Panc1 (cell line): Measurements from ENCODE around the gene CDK5R1. TPM values are rescaled to one million over a fixed set of nuclear protein-coding genes. Genes with fewer than 3 reads are reported as not detected.

ENCODE experiments used
- ATAC-seq: fragments of 200-7000 bp; cut with Tn5 transposase; 2 replicates; pipeline ENCODE4 v1.9.1; 2020; ENCODE audit warnings: mild to moderate bottlenecking, moderate library complexity
- BruUV-seq: library from RNA; stranded (reverse); fragments of 400-500 nt; replicated peaks from 2 replicates; lab custom pipeline; 2021; lab: Mats Ljungman, UMichigan
- CTCF ChIA-PET: fragments of 300-600 bp; sonication (Branson Sonifier 250); formaldehyde crosslinking; loops from one replicate; lab custom pipeline; 2022; ENCODE audit warnings: antibody characterized with exemption; lab: Charles Lee
- POLR2A ChIA-PET: fragments of 300-600 bp; sonication (Branson Sonifier 250); formaldehyde crosslinking; loops from one replicate; lab custom pipeline; 2022; ENCODE audit warnings: antibody characterized with exemption; lab: Charles Lee
- DNase-seq: peaks from one replicate; pipeline ENCODE4 v3.0.0-alpha.2; 2010; ENCODE audit warnings: low read depth, low spot score
- H3K27ac ChIP-seq: 2 replicates; pipeline ENCODE4 v1.5.1; 2011; ENCODE audit warnings: mild to moderate bottlenecking, low read length, inconsistent platforms
- H3K27me3 ChIP-seq: fragments of 200-500 bp; sonication (Bioruptor generic); 2 replicates; pipeline ENCODE4 v1.6.0; 2014; ENCODE audit warnings: low read length, inconsistent platforms; ENCODE audit not compliant: control insufficient read depth, insufficient read depth
- H3K36me3 ChIP-seq: fragments of 200-500 bp; sonication (Bioruptor generic); 2 replicates; pipeline ENCODE4 v1.5.1; 2014; ENCODE audit warnings: inconsistent platforms, mild to moderate bottlenecking, low read length, moderate library complexity; ENCODE audit not compliant: control insufficient read depth, insufficient read depth
- H3K4me1 ChIP-seq: 2 replicates; pipeline ENCODE4 v1.5.1; 2011; ENCODE audit warnings: inconsistent platforms, mild to moderate bottlenecking, low read length, moderate library complexity; ENCODE audit not compliant: control insufficient read depth, insufficient read depth
- H3K4me3 ChIP-seq, 2 experiments: 2 replicates each; pipeline ENCODE4 v1.5.1; 2011 to 2012; ENCODE audit warnings: low read depth in 2 of 2, low read length in 2 of 2, mild to moderate bottlenecking in 2 of 2, inconsistent platforms in 1 of 2, moderate library complexity in 1 of 2
- H3K9me3 ChIP-seq: fragments of 200-500 bp; sonication (Bioruptor generic); 2 replicates; pipeline ENCODE4 v1.5.1; 2014; ENCODE audit warnings: low read depth, mild to moderate bottlenecking, inconsistent platforms, low read length, moderate library complexity; ENCODE audit not compliant: control insufficient read depth, insufficient read depth
- CTCF ChIP-seq: fragments of 450-650 bp; IDR thresholded peaks from 2 replicates; pipeline ENCODE4 v1.5.1; 2017; ENCODE audit warnings: mild to moderate bottlenecking
- POLR2AphosphoS5 ChIP-seq: IDR thresholded peaks from 2 replicates; pipeline ENCODE4 v1.6.1; 2012; ENCODE audit warnings: mild to moderate bottlenecking, low read depth, low read length, moderate library complexity
- SIN3A ChIP-seq: IDR thresholded peaks from 2 replicates; pipeline ENCODE4 v1.6.1; 2012; ENCODE audit warnings: low read depth, mild to moderate bottlenecking, low read length, moderate library complexity, borderline replicate concordance; ENCODE audit not compliant: insufficient read depth
- TCF7L2 ChIP-seq: IDR thresholded peaks from 2 replicates; pipeline ENCODE4 v1.6.1; 2011; ENCODE audit warnings: mild to moderate bottlenecking, low read depth, low read length, inconsistent platforms
- in situ Hi-C: cut with HindIII; loops from 2 replicates; pipeline ENCODE4 v1.10.0; 2016; ENCODE audit warnings: low sequenced_read_pairs, low pct_unique_long_range_greater_than_20kb
- intact Hi-C: fragments of 100-400 bp; cut with micrococcal nuclease; formaldehyde crosslinking; loops from one replicate; pipeline ENCODE4 v1.10.0; 2022; ENCODE audit not compliant: unreplicated experiment
- total RNA-seq: library from RNA; stranded (reverse); gene quantifications from one replicate; pipeline ENCODE4 v1.2.1, GENCODE V29; 2021; ENCODE audit not compliant: unreplicated experiment
- TF ChIP-seq, protein P1 (sequence below), 2 experiments: IDR thresholded peaks; 2 replicates each; pipeline ENCODE4 v1.6.1; 2011 to 2012; ENCODE audit warnings: low read depth in 2 of 2, control low read depth in 1 of 2, low read length in 1 of 2, mild to moderate bottlenecking in 1 of 2, moderate library complexity in 1 of 2; ENCODE audit not compliant: insufficient read depth in 1 of 2

The CDK5R1 gene
- total RNA-seq, 1 experiment from 2014 or later = 7.9 TPM

DNA sequence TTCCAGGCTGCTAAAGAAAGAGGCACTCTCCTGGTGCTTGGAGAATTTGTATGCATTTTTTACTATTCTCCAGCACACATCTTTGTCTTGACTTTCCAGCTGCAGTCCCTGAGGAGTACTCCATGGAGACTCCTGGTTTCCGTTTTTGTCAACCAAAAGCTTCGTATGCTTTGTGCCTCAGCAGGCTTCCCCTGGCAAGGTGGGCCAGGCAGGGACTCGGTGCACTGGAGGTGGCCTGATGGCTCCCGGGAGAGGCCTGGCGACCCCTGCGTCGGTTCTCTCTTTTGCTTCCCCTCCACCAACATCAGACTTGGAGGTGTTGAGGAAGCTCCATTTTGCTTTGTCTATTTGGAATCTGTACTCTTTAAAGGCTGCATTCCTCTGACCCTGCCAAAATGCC, 23.7 kb downstream of the CDK5R1 start:
- no peaks in the 10 kb centered on the region for H3K36me3 ChIP-seq
- intact Hi-C loops (no loop called here), in situ Hi-C loops (no loop called here)
- no peak overlapping the region for H3K27ac ChIP-seq
- peaks cover 2% of the 10 kb centered on the region; the same call in 1 of the 2 replicates for H3K27me3 ChIP-seq
- TF ChIP-seq POLR2AphosphoS5 (no peak), CTCF (no peak), SIN3A (no peak), TCF7L2 (no peak)
- BruUV-seq = no TSS peak
- no peak overlapping the region for H3K4me3 ChIP-seq
- CTCF ChIA-PET = no interaction called here
- POLR2A ChIA-PET = no interaction called here
- no peaks in the 10 kb centered on the region for H3K9me3 ChIP-seq
- no peaks in the 10 kb centered on the region for H3K4me1 ChIP-seq
- ATAC-seq (no peak), DNase-seq (no peak)

- in situ Hi-C loops (no loop called here), intact Hi-C loops (no loop called here)
- ChIA-PET CTCF (no interaction called here), POLR2A (no interaction called here)
- H3K27ac ChIP-seq = no peak overlapping the region
- ATAC-seq = no peak
- peaks cover 2% of the 10 kb centered on the region for H3K27me3 ChIP-seq
- no peak overlapping the region for H3K4me3 ChIP-seq
- no peak for DNase-seq
- BruUV-seq = no TSS peak
- TF ChIP-seq, protein P1, sequence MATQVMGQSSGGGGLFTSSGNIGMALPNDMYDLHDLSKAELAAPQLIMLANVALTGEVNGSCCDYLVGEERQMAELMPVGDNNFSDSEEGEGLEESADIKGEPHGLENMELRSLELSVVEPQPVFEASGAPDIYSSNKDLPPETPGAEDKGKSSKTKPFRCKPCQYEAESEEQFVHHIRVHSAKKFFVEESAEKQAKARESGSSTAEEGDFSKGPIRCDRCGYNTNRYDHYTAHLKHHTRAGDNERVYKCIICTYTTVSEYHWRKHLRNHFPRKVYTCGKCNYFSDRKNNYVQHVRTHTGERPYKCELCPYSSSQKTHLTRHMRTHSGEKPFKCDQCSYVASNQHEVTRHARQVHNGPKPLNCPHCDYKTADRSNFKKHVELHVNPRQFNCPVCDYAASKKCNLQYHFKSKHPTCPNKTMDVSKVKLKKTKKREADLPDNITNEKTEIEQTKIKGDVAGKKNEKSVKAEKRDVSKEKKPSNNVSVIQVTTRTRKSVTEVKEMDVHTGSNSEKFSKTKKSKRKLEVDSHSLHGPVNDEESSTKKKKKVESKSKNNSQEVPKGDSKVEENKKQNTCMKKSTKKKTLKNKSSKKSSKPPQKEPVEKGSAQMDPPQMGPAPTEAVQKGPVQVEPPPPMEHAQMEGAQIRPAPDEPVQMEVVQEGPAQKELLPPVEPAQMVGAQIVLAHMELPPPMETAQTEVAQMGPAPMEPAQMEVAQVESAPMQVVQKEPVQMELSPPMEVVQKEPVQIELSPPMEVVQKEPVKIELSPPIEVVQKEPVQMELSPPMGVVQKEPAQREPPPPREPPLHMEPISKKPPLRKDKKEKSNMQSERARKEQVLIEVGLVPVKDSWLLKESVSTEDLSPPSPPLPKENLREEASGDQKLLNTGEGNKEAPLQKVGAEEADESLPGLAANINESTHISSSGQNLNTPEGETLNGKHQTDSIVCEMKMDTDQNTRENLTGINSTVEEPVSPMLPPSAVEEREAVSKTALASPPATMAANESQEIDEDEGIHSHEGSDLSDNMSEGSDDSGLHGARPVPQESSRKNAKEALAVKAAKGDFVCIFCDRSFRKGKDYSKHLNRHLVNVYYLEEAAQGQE (IDR thresholded peaks at IDR 0.05; ENCODE audit: insufficient read depth in 1 of 2, low read depth in 2 of 2, low read length in 1 of 2) = no peak
- TF ChIP-seq TCF7L2 = no peak
- no peak for TF ChIP-seq SIN3A
- no peak for TF ChIP-seq POLR2AphosphoS5
- no peak for TF ChIP-seq CTCF
- no peaks in the 10 kb centered on the region for H3K4me1 ChIP-seq
- no peaks in the 10 kb centered on the region for H3K9me3 ChIP-seq
- H3K36me3 ChIP-seq = no peaks in the 10 kb centered on the region
Observed at GRCh38 chr17:32512328-32512727, 25.5 kb downstream of the CDK5R1 start.
